A549 (cell line): ENCODE results near the gene CST1.

Experiments
- CEBPB ChIP-seq, 2 experiments: fragments of >200 bp in 1 of 2; sonication (Bioruptor Twin) in 1 of 2; formaldehyde crosslinking in 1 of 2; IDR thresholded peaks; 2 replicates each; pipeline ENCODE4 v1.6.1; 2012 to 2016
- CHD2 ChIP-seq: fragments of 150-350 bp; IDR thresholded peaks from 2 replicates; pipeline ENCODE4 v1.6.1; 2014; ENCODE audit warnings: low read length; ENCODE audit not compliant: partially characterized antibody
- HOXA7 ChIP-seq: fragments of 250-450 bp; sonication (Bioruptor Pico); IDR thresholded peaks from 2 replicates; pipeline ENCODE4 v1.5.0; 2020; ENCODE audit warnings: mild to moderate bottlenecking, moderate library complexity
- KDM1A ChIP-seq: fragments of 200-600 bp; sonication (generic); IDR thresholded peaks from 2 replicates; pipeline ENCODE4 v1.6.1; 2016; ENCODE audit warnings: low read depth, mild to moderate bottlenecking
- MYC ChIP-seq: IDR thresholded peaks from 2 replicates; pipeline ENCODE4 v1.6.1; 2012; ENCODE audit warnings: mild to moderate bottlenecking, inconsistent platforms, low read length, improper control_type of control experiment, borderline replicate concordance
- POLR2A ChIP-seq: IDR thresholded peaks from 2 replicates; pipeline ENCODE4 v1.6.1; 2012; ENCODE audit warnings: mild to moderate bottlenecking, low read length
- POLR2AphosphoS2 ChIP-seq: conservative IDR thresholded peaks from 2 replicates; pipeline ENCODE4 v1.6.1; 2012; ENCODE audit warnings: low read length, improper control_type of control experiment, inconsistent platforms
- RCOR1 ChIP-seq: fragments of 150-350 bp; IDR thresholded peaks from 2 replicates; pipeline ENCODE4 v1.6.1; 2014; ENCODE audit warnings: antibody characterized with exemption, low read length, low read depth
- RFX5 ChIP-seq: fragments of 450-650 bp; IDR thresholded peaks from 2 replicates; pipeline ENCODE4 v1.7.1; 2014; ENCODE audit warnings: antibody characterized with exemption, mild to moderate bottlenecking, moderate library complexity
- RNF2 ChIP-seq: fragments of 200-600 bp; sonication (generic); IDR thresholded peaks from 2 replicates; pipeline ENCODE4 v1.6.1; 2016; ENCODE audit warnings: low read depth, mild to moderate bottlenecking, antibody characterized with exemption, moderate library complexity, borderline replicate concordance
- TF ChIP-seq, protein P1 (sequence below): fragments of >200 bp; sonication (Bioruptor Twin); formaldehyde crosslinking; IDR thresholded peaks from 3 replicates; pipeline ENCODE4 v1.5.1; 2016
- TF ChIP-seq, protein P2 (sequence below): fragments of 200-600 bp; sonication (generic); IDR thresholded peaks from 2 replicates; pipeline ENCODE4 v1.6.1; 2016; ENCODE audit warnings: antibody characterized with exemption, mild to moderate bottlenecking, moderate library complexity
- TF ChIP-seq, protein P3 (sequence below): fragments of 450-650 bp; IDR thresholded peaks from 2 replicates; pipeline ENCODE4 v1.6.1; 2014; ENCODE audit warnings: antibody characterized with exemption
- TF ChIP-seq, protein P4 (sequence below): IDR thresholded peaks from 2 replicates; pipeline ENCODE4 v1.6.1; 2012

DNA sequence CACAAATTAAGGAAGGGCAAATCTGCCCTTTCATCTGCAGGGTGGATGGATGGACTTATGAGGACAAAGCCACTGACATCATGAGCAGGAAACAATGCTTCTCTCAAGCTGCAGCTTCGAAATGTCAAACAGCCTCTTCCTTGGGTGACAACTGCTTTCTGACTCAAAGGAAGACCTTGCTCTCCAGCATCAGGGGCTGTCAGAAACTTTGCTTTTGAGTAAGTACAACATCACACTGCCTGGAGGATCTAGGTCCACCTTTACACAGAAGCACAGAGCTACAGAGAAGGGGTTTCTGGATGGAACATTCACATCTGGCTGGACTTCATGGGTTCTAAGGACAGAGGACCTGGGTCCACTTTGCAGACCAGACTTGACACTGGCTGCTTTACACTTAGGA, 5.9 kb downstream of the CST1 start:
- TF ChIP-seq, protein P1, sequence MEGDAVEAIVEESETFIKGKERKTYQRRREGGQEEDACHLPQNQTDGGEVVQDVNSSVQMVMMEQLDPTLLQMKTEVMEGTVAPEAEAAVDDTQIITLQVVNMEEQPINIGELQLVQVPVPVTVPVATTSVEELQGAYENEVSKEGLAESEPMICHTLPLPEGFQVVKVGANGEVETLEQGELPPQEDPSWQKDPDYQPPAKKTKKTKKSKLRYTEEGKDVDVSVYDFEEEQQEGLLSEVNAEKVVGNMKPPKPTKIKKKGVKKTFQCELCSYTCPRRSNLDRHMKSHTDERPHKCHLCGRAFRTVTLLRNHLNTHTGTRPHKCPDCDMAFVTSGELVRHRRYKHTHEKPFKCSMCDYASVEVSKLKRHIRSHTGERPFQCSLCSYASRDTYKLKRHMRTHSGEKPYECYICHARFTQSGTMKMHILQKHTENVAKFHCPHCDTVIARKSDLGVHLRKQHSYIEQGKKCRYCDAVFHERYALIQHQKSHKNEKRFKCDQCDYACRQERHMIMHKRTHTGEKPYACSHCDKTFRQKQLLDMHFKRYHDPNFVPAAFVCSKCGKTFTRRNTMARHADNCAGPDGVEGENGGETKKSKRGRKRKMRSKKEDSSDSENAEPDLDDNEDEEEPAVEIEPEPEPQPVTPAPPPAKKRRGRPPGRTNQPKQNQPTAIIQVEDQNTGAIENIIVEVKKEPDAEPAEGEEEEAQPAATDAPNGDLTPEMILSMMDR, result no peak
- no peak for TF ChIP-seq RNF2
- TF ChIP-seq POLR2A, result no peak
- TF ChIP-seq, protein P2, sequence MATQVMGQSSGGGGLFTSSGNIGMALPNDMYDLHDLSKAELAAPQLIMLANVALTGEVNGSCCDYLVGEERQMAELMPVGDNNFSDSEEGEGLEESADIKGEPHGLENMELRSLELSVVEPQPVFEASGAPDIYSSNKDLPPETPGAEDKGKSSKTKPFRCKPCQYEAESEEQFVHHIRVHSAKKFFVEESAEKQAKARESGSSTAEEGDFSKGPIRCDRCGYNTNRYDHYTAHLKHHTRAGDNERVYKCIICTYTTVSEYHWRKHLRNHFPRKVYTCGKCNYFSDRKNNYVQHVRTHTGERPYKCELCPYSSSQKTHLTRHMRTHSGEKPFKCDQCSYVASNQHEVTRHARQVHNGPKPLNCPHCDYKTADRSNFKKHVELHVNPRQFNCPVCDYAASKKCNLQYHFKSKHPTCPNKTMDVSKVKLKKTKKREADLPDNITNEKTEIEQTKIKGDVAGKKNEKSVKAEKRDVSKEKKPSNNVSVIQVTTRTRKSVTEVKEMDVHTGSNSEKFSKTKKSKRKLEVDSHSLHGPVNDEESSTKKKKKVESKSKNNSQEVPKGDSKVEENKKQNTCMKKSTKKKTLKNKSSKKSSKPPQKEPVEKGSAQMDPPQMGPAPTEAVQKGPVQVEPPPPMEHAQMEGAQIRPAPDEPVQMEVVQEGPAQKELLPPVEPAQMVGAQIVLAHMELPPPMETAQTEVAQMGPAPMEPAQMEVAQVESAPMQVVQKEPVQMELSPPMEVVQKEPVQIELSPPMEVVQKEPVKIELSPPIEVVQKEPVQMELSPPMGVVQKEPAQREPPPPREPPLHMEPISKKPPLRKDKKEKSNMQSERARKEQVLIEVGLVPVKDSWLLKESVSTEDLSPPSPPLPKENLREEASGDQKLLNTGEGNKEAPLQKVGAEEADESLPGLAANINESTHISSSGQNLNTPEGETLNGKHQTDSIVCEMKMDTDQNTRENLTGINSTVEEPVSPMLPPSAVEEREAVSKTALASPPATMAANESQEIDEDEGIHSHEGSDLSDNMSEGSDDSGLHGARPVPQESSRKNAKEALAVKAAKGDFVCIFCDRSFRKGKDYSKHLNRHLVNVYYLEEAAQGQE, result no peak
- TF ChIP-seq, protein P3, sequence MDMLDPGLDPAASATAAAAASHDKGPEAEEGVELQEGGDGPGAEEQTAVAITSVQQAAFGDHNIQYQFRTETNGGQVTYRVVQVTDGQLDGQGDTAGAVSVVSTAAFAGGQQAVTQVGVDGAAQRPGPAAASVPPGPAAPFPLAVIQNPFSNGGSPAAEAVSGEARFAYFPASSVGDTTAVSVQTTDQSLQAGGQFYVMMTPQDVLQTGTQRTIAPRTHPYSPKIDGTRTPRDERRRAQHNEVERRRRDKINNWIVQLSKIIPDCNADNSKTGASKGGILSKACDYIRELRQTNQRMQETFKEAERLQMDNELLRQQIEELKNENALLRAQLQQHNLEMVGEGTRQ, result no peak
- TF ChIP-seq POLR2AphosphoS2, result no peak
- TF ChIP-seq CEBPB (IDR thresholded peaks at IDR 0.05), result no peak
- no peak for TF ChIP-seq HOXA7 (CRISPR knock-in tag)
- TF ChIP-seq KDM1A, result no peak
- no peak for TF ChIP-seq RFX5
- no peak for TF ChIP-seq CHD2
- TF ChIP-seq, protein P4, sequence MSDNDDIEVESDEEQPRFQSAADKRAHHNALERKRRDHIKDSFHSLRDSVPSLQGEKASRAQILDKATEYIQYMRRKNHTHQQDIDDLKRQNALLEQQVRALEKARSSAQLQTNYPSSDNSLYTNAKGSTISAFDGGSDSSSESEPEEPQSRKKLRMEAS, result no peak
- no peak for TF ChIP-seq MYC
- TF ChIP-seq RCOR1, result no peak
